HG03108 (cell line): Measurements from ENCODE around the gene EEF1AKMT2.
"Not testable (repeated sequence)": the region's sequence is repeated elsewhere in the genome, so short reads cannot be mapped to it uniquely, and the experiment has no call there.

Experiments
- ATAC-seq: cut with Tn5 transposase; IDR thresholded peaks from one replicate; pipeline ENCODE4 v1.9.1; 2021; ENCODE audit warnings: moderate library complexity; ENCODE audit not compliant: unreplicated experiment

The EEF1AKMT2 gene

GRCh38 chr10:124791547-124792348 lies at the start of gene EEF1AKMT2:
TSS of gene EEF1AKMT2 (minus strand) at chr10:124791887. CDS start at chr10:124791833, 54 bp downstream.
- ATAC-seq: peak; percentile 96

- ATAC-seq: no peak
Observed at GRCh38 chr10:124837687-124838086, 46.0 kb upstream of the EEF1AKMT2 start.

- ATAC-seq: no peak
Observed at GRCh38 chr10:124831116-124831515, 39.4 kb upstream of the EEF1AKMT2 start.

GRCh38 chr10:124830445-124830844 lies 38.8 kb upstream of the EEF1AKMT2 start:
- no peak for ATAC-seq

- ATAC-seq: no peak
Observed at GRCh38 chr10:124829447-124830115, 37.9 kb upstream of the EEF1AKMT2 start.

GRCh38 chr10:124827474-124827873 lies 35.8 kb upstream of the EEF1AKMT2 start:
- no peak for ATAC-seq

- ATAC-seq: no peak
Observed at GRCh38 chr10:124826262-124826661, 34.6 kb upstream of the EEF1AKMT2 start.

GRCh38 chr10:124825702-124826101 lies 34.0 kb upstream of the EEF1AKMT2 start:
- ATAC-seq: no peak

- not testable (repeated sequence) for ATAC-seq
Observed at GRCh38 chr10:124824932-124825331, 33.2 kb upstream of the EEF1AKMT2 start.

- no peak for ATAC-seq
Observed at GRCh38 chr10:124824507-124824906, 32.8 kb upstream of the EEF1AKMT2 start.

GRCh38 chr10:124821520-124821919 lies 29.8 kb upstream of the EEF1AKMT2 start:
- no peak for ATAC-seq

GRCh38 chr10:124820121-124820520 lies 28.4 kb upstream of the EEF1AKMT2 start:
- no peak for ATAC-seq

GRCh38 chr10:124802313-124802675 lies 10.6 kb upstream of the EEF1AKMT2 start:
- peak; percentile 24 for ATAC-seq

- no peak for ATAC-seq
Observed at GRCh38 chr10:124799211-124799610, 7.5 kb upstream of the EEF1AKMT2 start.

GRCh38 chr10:124798781-124799180 lies 7.1 kb upstream of the EEF1AKMT2 start:
- ATAC-seq: no peak

- ATAC-seq: no peak
Observed at GRCh38 chr10:124798364-124798763, 6.7 kb upstream of the EEF1AKMT2 start.

GRCh38 chr10:124792998-124793352 lies 1.3 kb upstream of the EEF1AKMT2 start:
- ATAC-seq: no peak

- not testable (repeated sequence) for ATAC-seq
Observed at GRCh38 chr10:124782900-124783299, 8.8 kb downstream of the EEF1AKMT2 start.

- no peak for ATAC-seq
Observed at GRCh38 chr10:124768791-124769190, 22.9 kb downstream of the EEF1AKMT2 start.

GRCh38 chr10:124765256-124765655 lies 26.4 kb downstream of the EEF1AKMT2 start:
- no peak for ATAC-seq

GRCh38 chr10:124763267-124763666 lies 28.4 kb downstream of the EEF1AKMT2 start:
- no peak for ATAC-seq

GRCh38 chr10:124762281-124762680 lies 29.4 kb downstream of the EEF1AKMT2 start:
- ATAC-seq: no peak
